HEK293 (cell line): ENCODE data around the gene FOXL2NB.

Experiments
- CTCF ChIA-PET: fragments of 350-600 bp; formaldehyde crosslinking; extraction: SDS; loops from one replicate; lab custom pipeline; 2021; ENCODE audit warnings: antibody characterized with exemption; lab: Yijun Ruan, JAX
- POLR2A ChIA-PET: fragments of 300-600 bp; formaldehyde crosslinking; extraction: SDS; loops from one replicate; lab custom pipeline; 2020; ENCODE audit warnings: antibody characterized with exemption, inconsistent platforms; lab: Yijun Ruan, JAX
- H3K27ac ChIP-seq: fragments of 200-500 bp; sonication (Bioruptor generic); 2 replicates; pipeline ENCODE4 v1.5.1; 2014; ENCODE audit warnings: low read depth, low read length, control low read depth, inconsistent platforms; ENCODE audit errors: extremely low read depth
- H3K36me3 ChIP-seq, 2 experiments: fragments of 200-500 bp in 1 of 2; sonication (Bioruptor generic) in 1 of 2; 1 replicate in 1 of 2; 2 replicates in 1 of 2; pipeline ENCODE4 v1.5.1; 2014 to 2017; ENCODE audit warnings: inconsistent platforms in 2 of 2, low read length in 2 of 2; ENCODE audit not compliant: control insufficient read depth in 2 of 2, insufficient read depth in 1 of 2
- H3K4me1 ChIP-seq: fragments of 200-500 bp; sonication (Bioruptor generic); 2 replicates; pipeline ENCODE4 v1.5.1; 2014; ENCODE audit warnings: mild to moderate bottlenecking, low read length, inconsistent platforms; ENCODE audit not compliant: control insufficient read depth, insufficient read depth
- H3K4me3 ChIP-seq: 2 replicates; pipeline ENCODE4 v1.5.1; 2011; ENCODE audit warnings: low read depth, mild to moderate bottlenecking, control low read depth, low read length, moderate library complexity
- H3K9me3 ChIP-seq: fragments of 200-500 bp; sonication (Bioruptor generic); 2 replicates; pipeline ENCODE4 v1.5.1; 2014; ENCODE audit warnings: low read depth, low read length, inconsistent platforms; ENCODE audit not compliant: control insufficient read depth, insufficient read depth
- ZBTB49 ChIP-seq: fragments of 450-650 bp; formaldehyde crosslinking; IDR thresholded peaks from 2 replicates; pipeline ENCODE4 v1.5.1; 2016; ENCODE audit warnings: missing biosample characterization, missing genetic modification characterization, low read depth
- ZFP37 ChIP-seq: fragments of 450-650 bp; formaldehyde crosslinking; IDR thresholded peaks from 2 replicates; pipeline ENCODE4 v1.5.1; 2016; ENCODE audit warnings: missing biosample characterization, missing genetic modification characterization
- ZFP41 ChIP-seq: fragments of 450-650 bp; formaldehyde crosslinking; IDR thresholded peaks from 2 replicates; pipeline ENCODE4 v1.5.1; 2016; ENCODE audit warnings: missing biosample characterization, missing genetic modification characterization, borderline replicate concordance
- ZIC2 ChIP-seq: fragments of 450-650 bp; formaldehyde crosslinking; IDR thresholded peaks from 2 replicates; pipeline ENCODE4 v1.5.1; 2016; ENCODE audit warnings: missing biosample characterization, missing genetic modification characterization
- ZNF112 ChIP-seq: fragments of 450-650 bp; formaldehyde crosslinking; IDR thresholded peaks from 2 replicates; pipeline ENCODE4 v1.5.0; 2017; ENCODE audit warnings: missing biosample characterization, missing genetic modification characterization
- ZNF2 ChIP-seq: fragments of 450-650 bp; formaldehyde crosslinking; IDR thresholded peaks from 2 replicates; pipeline ENCODE4 v1.5.1; 2016; ENCODE audit warnings: missing biosample characterization, missing genetic modification characterization
- ZNF211 ChIP-seq: fragments of 450-650 bp; formaldehyde crosslinking; IDR thresholded peaks from 2 replicates; pipeline ENCODE4 v1.5.1; 2016; ENCODE audit warnings: low read depth, missing biosample characterization, missing genetic modification characterization
- ZNF24 ChIP-seq: fragments of 450-650 bp; formaldehyde crosslinking; IDR thresholded peaks from 2 replicates; pipeline ENCODE4 v1.5.1; 2016; ENCODE audit warnings: missing biosample characterization, missing genetic modification characterization
- ZNF416 ChIP-seq: fragments of 450-650 bp; formaldehyde crosslinking; IDR thresholded peaks from 2 replicates; pipeline ENCODE4 v1.5.1; 2016; ENCODE audit warnings: missing biosample characterization, missing genetic modification characterization
- ZNF433 ChIP-seq: fragments of 450-650 bp; formaldehyde crosslinking; IDR thresholded peaks from 2 replicates; pipeline ENCODE4 v1.5.1; 2016; ENCODE audit warnings: missing biosample characterization, missing genetic modification characterization, low read depth
- ZNF555 ChIP-seq: fragments of 450-650 bp; formaldehyde crosslinking; conservative IDR thresholded peaks from 2 replicates; pipeline ENCODE4 v1.5.1; 2017; ENCODE audit warnings: missing biosample characterization, mild to moderate bottlenecking, missing genetic modification characterization, inconsistent platforms
- ZNF654 ChIP-seq: fragments of 450-650 bp; formaldehyde crosslinking; IDR thresholded peaks from 2 replicates; pipeline ENCODE4 v1.5.1; 2016; ENCODE audit warnings: low read depth, missing biosample characterization, missing genetic modification characterization
- TF ChIP-seq, protein P1 (sequence below): fragments of 450-650 bp; formaldehyde crosslinking; IDR thresholded peaks from 2 replicates; pipeline ENCODE4 v1.5.1; 2016; ENCODE audit warnings: missing biosample characterization, missing genetic modification characterization, borderline replicate concordance

The FOXL2NB gene

GRCh38 chr3:138923531-138923994, 23.5 kb upstream of the FOXL2NB start:
- CTCF ChIA-PET = interaction anchor here (0.6 to 4.5 kb wide), 48 partner anchors 8 to 913 kb away, joined by 3 to 42 read pairs (median 4); partner anchors contain the start of gene CEP70
- no peak overlapping the region for H3K4me3 ChIP-seq
- H3K9me3 ChIP-seq = no peaks in the 10 kb centered on the region
- POLR2A ChIA-PET = interaction anchor here (1.3 kb wide), 1 partner anchor 12 kb away, joined by 3 read pairs; no protein-coding TSS in a partner anchor
- no peak overlapping the region for H3K27ac ChIP-seq
- no peaks in the 10 kb centered on the region for H3K36me3 ChIP-seq
- no peak for TF ChIP-seq ZIC2 (tag by site-specific recombination)
- peak; percentile 50 for TF ChIP-seq ZNF654
- peak; percentile 84 for TF ChIP-seq ZNF2 (tag by site-specific recombination)
- TF ChIP-seq ZNF416 = no peak
- H3K4me1 ChIP-seq = no peaks in the 10 kb centered on the region

DNA sequence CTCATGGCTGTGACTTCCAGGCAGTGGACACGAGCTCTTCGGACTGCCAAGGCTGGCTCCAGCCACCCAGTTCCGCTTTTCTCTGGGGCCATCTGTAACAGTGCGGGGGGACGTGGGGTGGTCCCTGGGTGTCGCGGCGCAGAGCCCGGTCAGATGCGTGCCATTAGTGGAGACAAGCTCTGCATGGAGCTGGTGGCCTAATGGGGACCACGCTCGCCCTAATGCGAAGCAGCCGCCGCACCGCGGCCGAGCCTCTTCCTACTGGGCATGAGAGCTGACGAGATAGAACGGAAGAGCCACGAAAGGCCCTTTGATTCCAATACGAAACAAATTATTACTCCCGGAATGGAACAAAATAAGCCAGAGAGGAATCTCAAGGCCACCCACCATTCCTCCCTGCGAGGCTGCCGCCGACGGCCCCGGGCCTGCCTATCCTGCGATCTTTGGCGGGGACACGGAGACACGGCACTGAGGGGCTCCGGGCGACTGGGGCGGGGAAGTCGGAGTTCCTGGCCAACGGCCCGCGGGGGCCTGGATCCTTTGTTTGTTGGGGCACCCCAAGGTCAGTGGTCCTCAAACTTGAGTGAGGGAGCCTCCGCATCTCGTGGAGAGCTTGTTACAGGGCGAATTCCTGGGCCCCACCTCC, 18.2 kb upstream of the FOXL2NB start:
- no peak overlapping the region for H3K27ac ChIP-seq
- H3K9me3 ChIP-seq = no peaks in the 10 kb centered on the region
- no peak overlapping the region for H3K4me3 ChIP-seq
- no peaks in the 10 kb centered on the region for H3K36me3 ChIP-seq
- POLR2A ChIA-PET = no interaction called here
- TF ChIP-seq ZNF24 (tag by site-specific recombination) (no peak), ZNF433 (tag by site-specific recombination) (no peak), ZNF112 (no peak), ZFP37 (no peak)
- H3K4me1 ChIP-seq = no peaks in the 10 kb centered on the region
- CTCF ChIA-PET = interaction anchor here (0.7 kb wide), 1 partner anchor 832 kb away, joined by 4 read pairs; no protein-coding TSS in a partner anchor

- Histone ChIP-seq H3K36me3 (no peaks in the 10 kb centered on the region), H3K27ac (no peak overlapping the region), H3K9me3 (no peaks in the 10 kb centered on the region), H3K4me3 (no peak overlapping the region), H3K4me1 (no peaks in the 10 kb centered on the region)
- ChIA-PET CTCF (interaction anchor here (0.5 to 3.3 kb wide), 9 partner anchors 9 to 751 kb away, joined by 3 to 23 read pairs (median 5); no protein-coding TSS in a partner anchor), POLR2A (no interaction called here)
- TF ChIP-seq ZFP41 (tag by site-specific recombination) = no peak
- TF ChIP-seq ZNF555 (tag by site-specific recombination) = no peak
- TF ChIP-seq, protein P1, sequence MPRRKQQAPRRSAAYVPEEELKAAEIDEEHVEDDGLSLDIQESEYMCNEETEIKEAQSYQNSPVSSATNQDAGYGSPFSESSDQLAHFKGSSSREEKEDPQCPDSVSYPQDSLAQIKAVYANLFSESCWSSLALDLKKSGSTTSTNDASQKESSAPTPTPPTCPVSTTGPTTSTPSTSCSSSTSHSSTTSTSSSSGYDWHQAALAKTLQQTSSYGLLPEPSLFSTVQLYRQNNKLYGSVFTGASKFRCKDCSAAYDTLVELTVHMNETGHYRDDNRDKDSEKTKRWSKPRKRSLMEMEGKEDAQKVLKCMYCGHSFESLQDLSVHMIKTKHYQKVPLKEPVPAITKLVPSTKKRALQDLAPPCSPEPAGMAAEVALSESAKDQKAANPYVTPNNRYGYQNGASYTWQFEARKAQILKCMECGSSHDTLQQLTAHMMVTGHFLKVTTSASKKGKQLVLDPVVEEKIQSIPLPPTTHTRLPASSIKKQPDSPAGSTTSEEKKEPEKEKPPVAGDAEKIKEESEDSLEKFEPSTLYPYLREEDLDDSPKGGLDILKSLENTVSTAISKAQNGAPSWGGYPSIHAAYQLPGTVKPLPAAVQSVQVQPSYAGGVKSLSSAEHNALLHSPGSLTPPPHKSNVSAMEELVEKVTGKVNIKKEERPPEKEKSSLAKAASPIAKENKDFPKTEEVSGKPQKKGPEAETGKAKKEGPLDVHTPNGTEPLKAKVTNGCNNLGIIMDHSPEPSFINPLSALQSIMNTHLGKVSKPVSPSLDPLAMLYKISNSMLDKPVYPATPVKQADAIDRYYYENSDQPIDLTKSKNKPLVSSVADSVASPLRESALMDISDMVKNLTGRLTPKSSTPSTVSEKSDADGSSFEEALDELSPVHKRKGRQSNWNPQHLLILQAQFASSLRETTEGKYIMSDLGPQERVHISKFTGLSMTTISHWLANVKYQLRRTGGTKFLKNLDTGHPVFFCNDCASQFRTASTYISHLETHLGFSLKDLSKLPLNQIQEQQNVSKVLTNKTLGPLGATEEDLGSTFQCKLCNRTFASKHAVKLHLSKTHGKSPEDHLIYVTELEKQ (tag by site-specific recombination) = no peak
- no peak for TF ChIP-seq ZNF211 (tag by site-specific recombination)
- TF ChIP-seq ZBTB49 (tag by site-specific recombination) = no peak
Measured at GRCh38 chr3:138933068-138933668, 13.8 kb upstream of the FOXL2NB start.
